NB4 (cell line): ENCODE measurements around the gene SMAD7.

ENCODE experiments used
- DNase-seq: peaks from one replicate; pipeline ENCODE4 v3.0.0; 2010; ENCODE audit warnings: low read depth
- H3K4me3 ChIP-seq: one replicate; pipeline ENCODE4 v1.5.1; 2011; ENCODE audit warnings: mild to moderate bottlenecking, low read depth, low read length, moderate library complexity
- CTCF ChIP-seq: IDR thresholded peaks from one replicate; pipeline ENCODE4 v1.5.1; 2012; ENCODE audit warnings: low read depth, low read length
- MAX ChIP-seq: IDR thresholded peaks from 2 replicates; pipeline ENCODE4 v1.6.1; 2011; ENCODE audit warnings: low read depth, low read length
- MYC ChIP-seq: IDR thresholded peaks from 2 replicates; pipeline ENCODE4 v1.6.1; 2011; ENCODE audit warnings: low read depth, low read length
- POLR2A ChIP-seq: IDR thresholded peaks from 2 replicates; pipeline ENCODE4 v1.6.1; 2011; ENCODE audit warnings: mild to moderate bottlenecking; ENCODE audit not compliant: insufficient read length; ENCODE audit errors: extremely low read depth

SMAD7 gene

GRCh38 chr18:48922801-48923730 lies 27.7 kb downstream of the SMAD7 start:
- peak; percentile 80 for DNase-seq
- H3K4me3 ChIP-seq, result no peak overlapping the region
- TF ChIP-seq MAX (no peak), MYC (no peak), POLR2A (no peak), CTCF (no peak)

- no peak for TF ChIP-seq POLR2A
- no peak for TF ChIP-seq MAX
- TF ChIP-seq MYC, result no peak
- TF ChIP-seq CTCF, result no peak
- H3K4me3 ChIP-seq, result no peak overlapping the region
- no peak for DNase-seq
Observed at GRCh38 chr18:48922226-48922800, 28.5 kb downstream of the SMAD7 start.

- TF ChIP-seq CTCF, result no peak
- no peak for TF ChIP-seq MAX
- TF ChIP-seq MYC, result no peak
- no peak for TF ChIP-seq POLR2A
- no peak overlapping the region for H3K4me3 ChIP-seq
- no peak for DNase-seq
Observed at GRCh38 chr18:48921305-48922225, 29.2 kb downstream of the SMAD7 start.

- TF ChIP-seq MYC (no peak), POLR2A (no peak), MAX (no peak), CTCF (no peak)
- no peak overlapping the region for H3K4me3 ChIP-seq
- DNase-seq, result no peak
Observed at GRCh38 chr18:48920408-48921038, 30.2 kb downstream of the SMAD7 start.

- no peak for DNase-seq
- H3K4me3 ChIP-seq, result no peak overlapping the region
- no peak for TF ChIP-seq MYC
Observed at GRCh38 chr18:48919547-48919946, 31.2 kb downstream of the SMAD7 start.
